Transverse colon (tissue), 4 donors: ENCODE results near the gene CLP1. TPM values are rescaled to one million over a fixed set of nuclear protein-coding genes. Genes with fewer than 3 reads are reported as not detected.
"Not testable (repeated sequence)": the region's sequence is repeated elsewhere in the genome, so short reads cannot be mapped to it uniquely, and the experiment has no call there.

Experiments used
- DNase-seq: peaks from one replicate; pipeline ENCODE4 v3.0.0-alpha.2; 2019
- H3K27ac ChIP-seq, 4 donors: fragments of 200-600 bp; sonication (generic); 2 replicates each; pipeline ENCODE4 v1.5.1; 2016 to 2018; ENCODE audit warnings: inconsistent platforms in 4 of 4
- H3K27me3 ChIP-seq: fragments of 200-600 bp; sonication (generic); 2 replicates; pipeline ENCODE4 v1.5.1; 2017; ENCODE audit warnings: inconsistent platforms
- H3K36me3 ChIP-seq, 4 donors: fragments of 200-600 bp; sonication (generic); 2 replicates each; pipeline ENCODE4 v1.5.1; 2017 to 2019; ENCODE audit warnings: inconsistent platforms in 4 of 4
- H3K4me1 ChIP-seq, 4 donors: fragments of 200-600 bp; sonication (generic); 2 replicates each; pipeline ENCODE4 v1.5.1; 2017 to 2020; ENCODE audit warnings: inconsistent platforms in 4 of 4
- H3K4me3 ChIP-seq, 4 donors: fragments of 200-600 bp; sonication (generic); 1 replicate in 1 of 4; 2 replicates in 3 of 4; pipeline versions ENCODE4 v1.5.1 to v1.6.1; 2017 to 2019; ENCODE audit warnings: inconsistent platforms in 4 of 4
- H3K9me3 ChIP-seq, 2 donors: fragments of 200-600 bp; sonication (generic); 2 replicates each; pipeline ENCODE4 v1.5.1; 2017 to 2019; ENCODE audit warnings: inconsistent platforms in 2 of 2
- CTCF ChIP-seq, 5 experiments: fragments of 200-600 bp in 3 of 5; fragments of 450-650 bp in 2 of 5; sonication (generic) in 3 of 5; IDR thresholded peaks; 1 replicate in 2 of 5; 2 replicates in 3 of 5; pipeline ENCODE4 v1.5.1; 2016 to 2017; ENCODE audit warnings: antibody characterized with exemption in 5 of 5, inconsistent platforms in 3 of 5, mild to moderate bottlenecking in 2 of 5, moderate library complexity in 1 of 5
- EP300 ChIP-seq: sonication (generic); formaldehyde crosslinking; IDR thresholded peaks from one replicate; pipeline ENCODE4 v1.6.1; 2017; ENCODE audit warnings: antibody characterized with exemption, low read depth
- POLR2A ChIP-seq: fragments of 450-650 bp; IDR thresholded peaks from one replicate; pipeline ENCODE4 v1.6.1; 2016; ENCODE audit warnings: antibody characterized with exemption, mild to moderate bottlenecking, moderate library complexity
- POLR2AphosphoS5 ChIP-seq, 3 donors: sonication (generic); formaldehyde crosslinking; IDR thresholded peaks; one replicate each; pipeline ENCODE4 v1.6.1; 2016; ENCODE audit warnings: antibody characterized with exemption in 3 of 3
- WGBS, 2 donors: methylation state at CpG; one replicate each; pipeline ENCODE4 v1.1.5; 2018; ENCODE audit warnings: low coverage in 1 of 2; 5-methylcytosine and 5-hydroxymethylcytosine counted together
- in situ Hi-C, 4 donors: fragments of 200-750 bp; cut with MboI; loops; one replicate each; pipeline versions ENCODE4 v1.15.0 to v1.15.1; 2017; ENCODE audit warnings: low sequenced_read_pairs in 3 of 4, low pct_ligation_motif_present in 1 of 4, low pct_unique_long_range_greater_than_20kb in 1 of 4
- intact Hi-C: fragments of 100-400 bp; cut with DNase I; formaldehyde crosslinking; loops from one replicate; pipeline ENCODE4 v1.15.1; 2023; ENCODE audit warnings: low total_unique reads
- small RNA-seq, 4 donors: library from RNA; depleted of rRNA; stranded (forward); fragments of <200 nt; gene quantifications; one replicate each; pipeline ENCODE3, GENCODE V24; 2016
- total RNA-seq, 4 donors: library from RNA; depleted of rRNA; stranded (reverse); fragments of >200 nt; gene quantifications; one replicate each; pipeline ENCODE4 v1.1.0, GENCODE V29; 2016

CLP1 gene
- total RNA-seq, 4 donors from 2014 or later: 10.0 to 24.7 (median 11.6) TPM; not detected in 1

GRCh38 chr11:57703341-57703740 lies 45.8 kb downstream of the CLP1 start:
- peaks cover 0 to 45% (median 18%) of the 10 kb centered on the region in 4 donors for H3K36me3 ChIP-seq
- H3K4me3 ChIP-seq: no peak overlapping the region
- DNase-seq: no peak
- H3K27me3 ChIP-seq: no peaks in the 10 kb centered on the region
- H3K9me3 ChIP-seq: no peaks in the 10 kb centered on the region
- H3K27ac ChIP-seq: no peak overlapping the region
- WGBS, 2 donors: 95% methylated on average over 4 of the region's 4 CpGs; no CpG with 5 or more reads in 1 of the 2 donors
- no peaks in the 10 kb centered on the region for H3K4me1 ChIP-seq
- intact Hi-C loops (no loop called here), in situ Hi-C loops (no loop called here)
- TF ChIP-seq CTCF (IDR thresholded peaks at IDR 0.05) (no peak), EP300 (no peak), POLR2A (no peak), POLR2AphosphoS5 (IDR thresholded peaks at IDR 0.05) (no peak)

GRCh38 chr11:57704932-57705331 lies 47.4 kb downstream of the CLP1 start:
- Histone ChIP-seq H3K4me1 (peaks cover 0 to under 1% (median 0%) of the 10 kb centered on the region in 4 donors), H3K27me3 (no peaks in the 10 kb centered on the region), H3K4me3 (no peak overlapping the region), H3K9me3 (no peaks in the 10 kb centered on the region), H3K27ac (no peak overlapping the region), H3K36me3 (peaks cover 0 to 31% (median 14%) of the 10 kb centered on the region in 4 donors)
- intact Hi-C loops: no loop called here
- DNase-seq: no peak
- 87 to 100% methylated on average over 2 to 6 of the region's 6 CpGs for WGBS, 2 donors
- TF ChIP-seq POLR2AphosphoS5 (IDR thresholded peaks at IDR 0.05) (no peak), EP300 (no peak), CTCF (IDR thresholded peaks at IDR 0.05) (no peak), POLR2A (no peak)
- in situ Hi-C loops: no loop called here

- H3K9me3 ChIP-seq, H3K27me3 ChIP-seq, H3K4me1 ChIP-seq, H3K27ac ChIP-seq, DNase-seq, in situ Hi-C loops, intact Hi-C loops, H3K4me3 ChIP-seq: not testable (repeated sequence)
- H3K36me3 ChIP-seq: peaks cover 0 to 30% (median 13%) of the 10 kb centered on the region in 4 donors
- WGBS, 2 donors: 94 to 100% methylated on average over 2 to 8 of the region's 8 CpGs
These were observed 47.9 kb downstream of the CLP1 start for GRCh38 chr11:57705432-57705831.

GRCh38 chr11:57709802-57710367 lies 52.3 kb downstream of the CLP1 start:
- no peak for DNase-seq
- TF ChIP-seq EP300 (no peak), POLR2AphosphoS5 (IDR thresholded peaks at IDR 0.05) (no peak), CTCF (IDR thresholded peaks at IDR 0.05) (no peak), POLR2A (no peak)
- H3K4me3 ChIP-seq: no peak overlapping the region
- intact Hi-C loops: no loop called here
- H3K36me3 ChIP-seq: peaks cover 0 to under 1% (median 0%) of the 10 kb centered on the region in 4 donors
- peaks cover 22 to 36% (median 29%) of the 10 kb centered on the region in 4 donors for H3K4me1 ChIP-seq
- no peak overlapping the region for H3K27ac ChIP-seq
- no peaks in the 10 kb centered on the region for H3K9me3 ChIP-seq
- in situ Hi-C loops: no loop called here
- WGBS, 2 donors: 88 to 100% methylated on average over 2 to 5 of the region's 5 CpGs
- H3K27me3 ChIP-seq: no peaks in the 10 kb centered on the region

Small RNAs within 50 kb of the gene (small RNA-seq; reads per million reads assigned to genes)
- 199 to 1,016 (median 598) reads per million in 4 donors for gene MIR130A

Other genes with a start within 250 kb of the CLP1 start
- gene SLC43A3, start 230.6 kb upstream of the CLP1 start, total RNA-seq: 10 to 100 TPM in 3 of 4 donors, 1 to 10 TPM in 1; 6.0 to 35.9 (median 19.4) TPM
- gene RTN4RL2, start 197.2 kb upstream of the CLP1 start, total RNA-seq: under 1 TPM in 1 of 4 donors, not detected in 3; 0.48 TPM
- gene SLC43A1, start 142.1 kb upstream of the CLP1 start, total RNA-seq: 10 to 100 TPM in 3 of 4 donors, 1 to 10 TPM in 1; 7.5 to 30.4 (median 15.2) TPM
- gene TIMM10, start 127.0 kb upstream of the CLP1 start, total RNA-seq: 10 to 100 TPM in 2 of 4 donors, 1 to 10 TPM in 1, not detected in 1; 1.6 to 36.8 (median 34.0) TPM
- gene SMTNL1, start 120.2 kb upstream of the CLP1 start, total RNA-seq: not detected
- gene UBE2L6, start 90.1 kb upstream of the CLP1 start, total RNA-seq: 10 to 100 TPM; 15.3 to 24.3 (median 20.6) TPM
- gene SERPING1, start 60.1 kb upstream of the CLP1 start, total RNA-seq: 100 to 1,000 TPM in 2 of 4 donors, 10 to 100 TPM in 2; 65.7 to 143 (median 102) TPM
- under 1 TPM in 2 of 4 donors, not detected in 2; 0.68 to 0.95 TPM for gene YPEL4, start 7.8 kb upstream of the CLP1 start, total RNA-seq
- 10 to 100 TPM; 38.4 to 63.2 (median 57.6) TPM for gene ZDHHC5, start 10.4 kb downstream of the CLP1 start, total RNA-seq
- gene MED19, start 54.5 kb downstream of the CLP1 start, total RNA-seq: 10 to 100 TPM in 2 of 4 donors, 1 to 10 TPM in 2; 6.2 to 22.1 (median 12.0) TPM
- gene TMX2, start 54.8 kb downstream of the CLP1 start, total RNA-seq: 10 to 100 TPM; 12.3 to 86.7 (median 49.0) TPM
- 100 to 1,000 TPM in 2 of 4 donors, 10 to 100 TPM in 2; 78.2 to 117 (median 102) TPM for gene SELENOH, start 83.7 kb downstream of the CLP1 start, total RNA-seq
- not detected for gene BTBD18, start 94.1 kb downstream of the CLP1 start, total RNA-seq
- 100 to 1,000 TPM; 165 to 415 (median 374) TPM for gene CTNND1, start 104.0 kb downstream of the CLP1 start, total RNA-seq